MG63 (cell line): ENCODE data around the gene RIC3. TPM values are rescaled to one million over a fixed set of nuclear protein-coding genes. Genes with fewer than 3 reads are reported as not detected.

Experiments
- DNase-seq: peaks from one replicate; pipeline ENCODE4 v3.0.0-alpha.2; 2020
- H3K27me3 ChIP-seq: fragments of 250-450 bp; sonication (Bioruptor Pico); 2 replicates; pipeline ENCODE4 v1.5.1; 2020; ENCODE audit warnings: mild to moderate bottlenecking, moderate library complexity
- H3K36me3 ChIP-seq: fragments of 250-450 bp; sonication (Bioruptor Pico); 2 replicates; pipeline ENCODE4 v1.5.1; 2020; ENCODE audit warnings: mild to moderate bottlenecking, moderate library complexity
- H3K4me3 ChIP-seq: fragments of 250-450 bp; sonication (Bioruptor Pico); 2 replicates; pipeline ENCODE4 v1.5.1; 2020; ENCODE audit warnings: mild to moderate bottlenecking, moderate library complexity
- H3K9me3 ChIP-seq: fragments of 250-450 bp; sonication (Bioruptor Pico); 2 replicates; pipeline ENCODE4 v1.5.1; 2020; ENCODE audit warnings: mild to moderate bottlenecking, moderate library complexity
- total RNA-seq: library from RNA; depleted of rRNA; stranded (reverse); fragments of >200 nt; shearing (Covaris generic); gene quantifications from 2 replicates; pipeline ENCODE4 v1.2.3, GENCODE V29; 2014; ENCODE audit warnings: low replicate concordance

The RIC3 gene
- total RNA-seq, 1 experiment from 2014 or later = not detected

DNA sequence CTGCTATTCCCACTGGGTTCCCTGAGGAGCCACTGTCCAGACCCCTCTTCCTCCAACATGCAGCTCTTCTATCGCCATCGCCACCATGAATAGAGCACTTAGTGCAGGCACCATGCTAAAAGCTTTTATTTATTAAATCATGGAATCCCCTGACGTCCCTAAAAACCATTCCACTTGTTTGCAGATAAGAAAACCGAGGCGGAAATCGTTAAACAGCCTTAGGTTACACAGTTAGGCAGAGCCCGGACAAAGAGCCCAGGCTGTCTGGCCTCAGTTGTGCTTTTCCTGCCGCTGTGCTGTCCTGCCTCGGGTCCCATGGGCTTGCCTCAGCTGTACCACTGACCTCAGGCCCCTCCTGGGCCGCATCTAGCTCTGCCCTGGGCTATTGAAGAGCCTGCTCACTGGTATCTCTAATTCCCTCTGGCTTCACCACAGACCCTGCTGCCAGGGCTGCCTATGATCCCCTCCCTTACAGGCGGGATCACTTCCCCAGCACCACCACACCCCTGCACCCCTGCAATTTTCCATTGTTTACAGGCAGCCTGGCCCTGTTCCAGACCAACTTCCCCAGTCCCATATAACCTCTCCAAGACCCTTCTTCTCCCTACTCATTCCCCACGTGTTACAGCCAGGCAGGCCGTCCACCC is 100.8 kb downstream of the RIC3 start:
- no peak for DNase-seq
- no peak overlapping the region for H3K4me3 ChIP-seq
- no peaks in the 10 kb centered on the region for H3K36me3 ChIP-seq
- H3K27me3 ChIP-seq = no peaks in the 10 kb centered on the region
- no peaks in the 10 kb centered on the region for H3K9me3 ChIP-seq

GRCh38 chr11:8067567-8067928 is 101.3 kb downstream of the RIC3 start:
- no peak overlapping the region for H3K4me3 ChIP-seq
- DNase-seq = no peak
- no peaks in the 10 kb centered on the region for H3K36me3 ChIP-seq
- no peaks in the 10 kb centered on the region for H3K9me3 ChIP-seq
- no peaks in the 10 kb centered on the region for H3K27me3 ChIP-seq

GRCh38 chr11:8066911-8067455 is 101.8 kb downstream of the RIC3 start:
- no peaks in the 10 kb centered on the region for H3K27me3 ChIP-seq
- no peak for DNase-seq

GRCh38 chr11:8066036-8066910 is 102.6 kb downstream of the RIC3 start:
- no peaks in the 10 kb centered on the region for H3K27me3 ChIP-seq
- H3K4me3 ChIP-seq = no peak overlapping the region

More at GRCh38 chr11:8066911-8067455, 101.8 kb downstream of the RIC3 start:
- Histone ChIP-seq H3K9me3 (no peaks in the 10 kb centered on the region), H3K4me3 (no peak overlapping the region), H3K36me3 (no peaks in the 10 kb centered on the region)

DNA sequence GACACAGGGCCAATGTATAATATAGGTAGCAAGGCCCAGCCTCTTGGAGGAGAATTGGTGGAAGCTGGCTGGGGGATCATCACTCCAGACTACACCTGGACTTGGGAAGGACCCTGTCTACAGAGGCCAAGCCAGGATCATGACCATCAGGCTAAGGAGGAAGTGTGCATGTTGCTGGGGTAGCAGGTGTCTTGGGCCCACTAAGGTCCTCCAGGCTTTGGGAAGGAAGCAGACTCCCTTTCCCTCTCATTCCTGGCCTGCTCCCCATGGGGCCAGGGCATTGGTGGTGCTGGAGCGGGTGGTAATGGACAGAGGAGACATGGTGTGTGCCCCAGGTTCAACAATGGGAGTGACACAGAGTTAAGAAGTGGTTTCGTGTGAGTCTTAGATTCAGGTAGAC is 103.8 kb downstream of the RIC3 start:
- no peak for DNase-seq
- no peak overlapping the region for H3K4me3 ChIP-seq
- no peaks in the 10 kb centered on the region for H3K27me3 ChIP-seq
- H3K36me3 ChIP-seq = no peaks in the 10 kb centered on the region
- H3K9me3 ChIP-seq = no peaks in the 10 kb centered on the region

More at GRCh38 chr11:8066036-8066910, 102.6 kb downstream of the RIC3 start:
- DNase-seq = no peak
- Histone ChIP-seq H3K36me3 (no peaks in the 10 kb centered on the region), H3K9me3 (no peaks in the 10 kb centered on the region)

DNA sequence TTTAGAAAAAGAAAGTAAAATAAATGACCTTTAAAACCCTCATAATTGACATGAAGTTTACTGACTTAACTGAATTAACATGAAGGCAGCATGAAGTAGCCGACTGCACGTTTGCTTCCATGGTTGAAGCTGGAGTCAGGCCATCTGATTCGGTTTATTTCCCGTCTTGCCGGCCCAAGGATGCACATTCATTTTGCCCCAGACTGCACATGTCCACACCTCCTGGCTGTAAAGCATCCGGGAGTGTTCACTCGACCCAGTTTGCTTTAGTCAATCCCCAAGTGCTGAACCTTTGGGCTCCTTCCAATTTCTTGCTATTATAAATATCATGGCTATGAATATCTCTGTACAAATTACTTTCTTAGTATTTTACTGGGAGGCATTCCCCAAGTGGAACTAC is 105.5 kb downstream of the RIC3 start:
- no peaks in the 10 kb centered on the region for H3K27me3 ChIP-seq
- no peaks in the 10 kb centered on the region for H3K9me3 ChIP-seq
- H3K4me3 ChIP-seq = no peak overlapping the region
- H3K36me3 ChIP-seq = no peaks in the 10 kb centered on the region
- DNase-seq = no peak

DNA sequence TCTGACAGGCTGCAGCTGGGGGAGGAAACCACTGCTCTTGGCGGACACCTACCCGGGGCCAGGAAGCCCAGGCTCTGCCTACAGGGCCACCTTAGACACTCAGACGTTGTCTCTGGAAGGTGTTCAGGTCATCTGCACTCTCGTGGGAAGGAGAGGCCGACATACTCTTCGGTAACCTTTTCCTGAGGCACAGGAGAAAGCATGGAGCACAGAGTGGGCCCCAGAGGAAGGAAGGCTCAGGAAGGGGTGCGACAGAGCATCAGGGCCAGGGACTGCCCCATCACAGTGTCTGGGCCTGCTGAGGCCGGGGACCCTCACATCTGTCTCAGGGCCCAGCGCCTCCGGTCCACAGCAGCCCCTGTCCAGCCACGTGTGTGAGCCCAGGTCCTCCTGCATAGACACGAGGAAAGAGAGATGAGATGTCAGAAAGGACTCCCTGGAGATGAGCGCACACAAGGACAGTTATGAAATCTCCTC is 106.0 kb downstream of the RIC3 start:
- Histone ChIP-seq H3K9me3 (no peaks in the 10 kb centered on the region), H3K36me3 (no peaks in the 10 kb centered on the region), H3K4me3 (no peak overlapping the region), H3K27me3 (no peaks in the 10 kb centered on the region)
- no peak for DNase-seq

- Histone ChIP-seq H3K9me3 (no peaks in the 10 kb centered on the region), H3K4me3 (no peak overlapping the region), H3K27me3 (no peaks in the 10 kb centered on the region), H3K36me3 (no peaks in the 10 kb centered on the region)
- DNase-seq = no peak
Observed at GRCh38 chr11:8061555-8062428, 107.0 kb downstream of the RIC3 start.

DNA sequence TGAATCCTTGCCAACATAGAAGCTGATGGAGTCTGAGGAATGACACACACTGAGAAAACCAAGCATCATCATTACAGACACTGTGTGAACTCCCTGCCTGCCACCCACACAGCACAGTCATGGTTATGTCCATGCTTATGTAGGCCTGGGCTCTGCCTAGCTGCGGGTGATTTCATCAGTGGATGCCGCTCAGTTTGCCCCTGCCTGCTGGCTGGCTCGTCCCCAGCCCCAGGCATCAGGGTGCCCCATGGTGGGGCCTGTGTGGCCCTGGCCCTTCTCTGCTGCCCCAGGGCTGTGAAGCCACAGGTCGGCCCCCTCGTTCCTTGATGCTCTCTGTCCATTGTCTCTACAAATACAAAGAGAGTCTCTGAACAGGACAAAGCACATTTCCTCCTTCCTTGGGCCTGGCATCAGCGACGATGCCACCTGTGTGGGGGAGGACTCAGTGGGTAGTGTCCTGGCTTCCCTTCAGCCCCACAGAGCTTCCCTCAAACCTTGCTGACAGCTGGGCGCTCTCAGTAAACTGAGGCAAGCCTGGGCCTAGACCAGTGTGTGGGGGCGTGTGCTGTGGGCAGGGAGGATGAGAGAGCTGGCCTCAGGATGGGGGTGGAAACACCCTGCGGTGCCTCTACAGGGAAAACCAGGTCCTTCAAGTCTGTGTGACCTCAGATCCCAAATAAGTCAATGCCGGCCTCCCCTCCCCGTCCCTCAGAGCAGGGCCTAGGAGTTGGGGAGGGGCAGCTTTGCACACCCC is 107.8 kb downstream of the RIC3 start:
- no peak for DNase-seq
- no peaks in the 10 kb centered on the region for H3K9me3 ChIP-seq
- no peaks in the 10 kb centered on the region for H3K36me3 ChIP-seq

GRCh38 chr11:8060146-8060719 is 108.6 kb downstream of the RIC3 start:
- no peaks in the 10 kb centered on the region for H3K9me3 ChIP-seq
- no peaks in the 10 kb centered on the region for H3K27me3 ChIP-seq
- DNase-seq = no peak
- no peaks in the 10 kb centered on the region for H3K36me3 ChIP-seq
- no peak overlapping the region for H3K4me3 ChIP-seq

More for the DNA sequence above, 107.8 kb downstream of the RIC3 start:
- Histone ChIP-seq H3K4me3 (no peak overlapping the region), H3K27me3 (no peaks in the 10 kb centered on the region)

DNA sequence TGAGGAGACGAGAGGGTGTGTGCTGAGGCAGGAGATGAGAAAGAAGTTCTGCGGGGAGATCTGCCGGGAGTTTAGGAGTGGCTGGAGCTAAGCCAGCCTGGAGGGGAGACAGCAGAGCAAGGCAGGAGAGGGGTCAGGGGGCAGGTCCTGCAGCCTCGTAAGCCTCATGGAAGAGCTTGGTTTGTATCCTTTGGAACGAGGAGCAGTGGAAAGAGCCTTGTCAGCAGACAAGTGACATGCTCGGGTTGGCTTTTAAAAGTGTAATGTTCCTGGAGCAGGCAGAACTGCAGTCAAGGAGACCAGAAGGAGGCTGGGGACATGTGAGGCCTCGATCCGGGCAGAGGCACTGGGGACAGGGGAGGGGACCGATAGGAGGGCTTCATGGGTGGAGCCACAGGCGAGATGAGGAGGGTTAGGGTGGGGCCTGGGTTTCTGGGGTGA is 109.2 kb downstream of the RIC3 start:
- Histone ChIP-seq H3K36me3 (no peaks in the 10 kb centered on the region), H3K9me3 (no peaks in the 10 kb centered on the region), H3K4me3 (no peak overlapping the region), H3K27me3 (no peaks in the 10 kb centered on the region)
- no peak for DNase-seq

DNA sequence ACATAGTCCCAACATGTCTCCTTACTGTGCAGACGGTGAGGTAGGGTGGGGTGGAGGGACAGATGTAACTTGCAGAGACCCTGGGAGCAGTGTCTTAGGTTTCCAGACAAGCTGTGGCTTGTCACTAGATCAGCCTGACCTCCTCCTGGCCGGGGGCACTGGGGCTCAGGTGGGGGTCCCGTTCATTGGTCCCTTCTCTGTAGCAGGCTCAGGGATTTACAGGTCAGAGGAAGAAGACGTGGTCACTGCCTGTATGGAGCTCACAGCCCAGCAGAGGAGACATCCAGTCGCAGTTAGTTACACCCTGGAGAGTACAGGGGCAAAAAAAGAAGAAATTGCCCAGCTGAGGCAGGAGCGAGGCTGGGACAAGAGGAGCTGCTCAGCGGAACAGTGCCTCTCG is 109.8 kb downstream of the RIC3 start:
- no peak for DNase-seq
- no peaks in the 10 kb centered on the region for H3K36me3 ChIP-seq
- H3K4me3 ChIP-seq = no peak overlapping the region
- H3K27me3 ChIP-seq = no peaks in the 10 kb centered on the region
- no peaks in the 10 kb centered on the region for H3K9me3 ChIP-seq

GRCh38 chr11:8058216-8058615 is 110.6 kb downstream of the RIC3 start:
- no peaks in the 10 kb centered on the region for H3K9me3 ChIP-seq
- no peak overlapping the region for H3K4me3 ChIP-seq
- H3K27me3 ChIP-seq = peaks cover under 1% of the 10 kb centered on the region; the same call in 1 of the 2 replicates
- no peaks in the 10 kb centered on the region for H3K36me3 ChIP-seq
- DNase-seq = no peak

- H3K27me3 ChIP-seq = peaks cover 3% of the 10 kb centered on the region
- DNase-seq = peak; percentile 50
- H3K36me3 ChIP-seq = no peaks in the 10 kb centered on the region
- no peak overlapping the region for H3K4me3 ChIP-seq
- H3K9me3 ChIP-seq = no peaks in the 10 kb centered on the region
Observed at GRCh38 chr11:8056810-8057463, 111.9 kb downstream of the RIC3 start.
